Measurements from ENCODE around the gene HOXB7.
A peak's percentile ranks its signal among the peaks of the same experiment; 100 is the strongest.

The HOXB7 gene

DNA sequence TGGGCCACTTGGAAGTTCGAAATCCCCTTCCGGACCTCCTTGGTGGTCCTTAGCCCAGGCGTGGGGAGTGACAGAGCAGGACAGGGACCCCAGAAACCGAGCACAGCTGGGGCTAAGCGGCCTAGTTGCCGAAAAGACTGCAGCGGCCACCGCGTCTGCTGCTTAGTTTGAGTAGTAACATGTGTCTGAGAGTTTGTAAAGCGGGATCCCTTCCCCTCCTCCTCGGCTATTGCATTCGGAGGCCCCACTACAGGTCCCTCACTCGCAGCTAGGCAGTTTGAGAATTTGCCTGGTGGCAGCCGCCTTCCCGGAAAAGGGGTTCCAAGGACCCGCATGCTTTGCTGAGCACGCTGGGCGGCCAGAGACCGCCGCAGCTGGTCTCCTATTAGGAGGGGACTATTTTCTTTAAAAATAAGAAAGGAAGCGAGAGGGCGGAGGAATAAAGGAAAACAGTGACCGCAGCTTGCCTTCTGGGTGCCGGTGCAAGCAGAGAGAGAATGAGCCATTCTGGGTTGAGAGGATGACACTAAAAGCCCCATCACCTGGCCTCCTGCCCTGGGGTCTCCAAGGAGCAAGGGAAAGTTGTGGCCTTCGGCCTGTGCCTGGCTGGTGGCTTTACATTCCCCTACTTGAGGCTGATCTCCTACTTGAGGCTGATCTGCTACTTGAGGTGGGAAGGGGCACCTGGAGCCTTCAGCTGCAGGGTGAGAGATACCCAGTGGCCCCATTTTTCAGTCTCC is 16.1 kb downstream of the HOXB7 start:
- DNase-seq (ENCODE audit: low read depth in 3 of 3): no peak

DNA sequence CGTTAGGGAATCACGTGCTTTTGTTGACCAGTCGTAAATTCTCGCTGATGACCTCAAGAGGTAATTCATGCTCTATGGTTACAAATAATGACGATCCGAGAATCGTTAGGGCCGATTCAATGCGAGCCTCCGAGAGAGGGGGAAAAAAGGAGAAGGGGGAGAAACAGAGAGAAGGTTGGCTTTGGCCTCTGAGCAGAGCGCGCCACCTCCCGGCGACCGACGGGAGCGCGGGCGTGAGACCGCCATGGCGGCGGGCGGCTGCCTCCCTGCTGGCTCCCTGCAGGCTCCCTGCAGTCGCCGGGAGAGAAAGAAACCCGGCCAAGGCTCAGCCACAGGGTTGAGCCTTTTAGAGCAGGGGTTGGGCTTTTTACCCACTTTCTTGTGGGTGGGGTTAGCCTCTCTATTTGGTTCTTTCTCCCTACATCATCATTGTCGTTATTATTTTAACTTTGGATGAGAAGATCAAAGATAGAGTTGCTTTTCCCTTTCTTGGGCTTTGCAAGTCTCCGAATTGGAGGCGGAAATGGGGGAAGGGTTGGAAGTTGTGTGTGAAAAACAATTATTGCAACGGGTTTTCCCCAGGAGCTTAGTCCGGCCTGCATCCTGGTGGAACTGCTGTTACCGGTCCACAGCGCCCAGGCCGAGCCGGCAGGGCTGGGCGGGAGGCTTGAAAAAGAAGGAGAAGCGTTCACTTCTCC is 16.8 kb downstream of the HOXB7 start:
- peak; percentile 67 to 73 (median 71) for DNase-seq (ENCODE audit: low read depth in 3 of 3)

DNA sequence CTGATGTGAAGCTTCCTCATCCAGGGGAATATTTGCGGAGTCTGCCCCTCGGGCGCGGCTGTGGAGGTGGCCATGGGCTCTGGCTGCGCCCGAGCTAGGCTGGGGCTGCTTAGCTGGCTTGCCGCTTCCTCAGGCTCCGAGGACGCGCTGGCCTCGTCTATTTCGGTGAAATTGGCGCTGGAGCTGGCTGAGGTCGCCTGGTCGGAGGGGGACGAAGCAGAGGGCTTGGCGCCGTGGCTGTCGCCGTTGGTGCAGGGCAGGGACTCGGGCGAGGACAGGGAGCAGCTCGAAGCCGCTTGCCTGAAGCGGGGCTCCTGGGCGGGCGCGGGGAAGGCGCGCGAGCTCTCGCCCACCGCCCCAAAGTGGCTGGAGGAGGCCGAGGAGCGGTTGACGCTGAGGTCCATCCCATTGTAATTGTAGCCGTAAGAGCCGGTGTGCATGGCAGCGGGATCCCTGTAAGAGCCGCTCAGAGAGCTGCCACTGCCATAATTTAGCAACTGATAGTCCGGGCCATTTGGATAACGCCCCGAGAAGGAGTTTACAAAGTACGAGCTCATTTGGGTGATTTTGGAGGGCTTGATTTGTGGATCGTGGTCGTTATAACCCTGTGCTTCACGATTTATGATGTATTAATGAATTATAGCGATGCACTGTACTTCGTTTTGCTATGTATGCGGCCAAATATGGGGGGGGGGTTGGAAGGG is 17.5 kb downstream of the HOXB7 start, which contains the start of gene HOXB5:
TSS of gene HOXB5 (minus strand) at position 654 of the 704 bp plus-strand sequence. CDS start at position 557, 97 bp downstream.
- no peak for DNase-seq (ENCODE audit: low read depth in 3 of 3)

DNA sequence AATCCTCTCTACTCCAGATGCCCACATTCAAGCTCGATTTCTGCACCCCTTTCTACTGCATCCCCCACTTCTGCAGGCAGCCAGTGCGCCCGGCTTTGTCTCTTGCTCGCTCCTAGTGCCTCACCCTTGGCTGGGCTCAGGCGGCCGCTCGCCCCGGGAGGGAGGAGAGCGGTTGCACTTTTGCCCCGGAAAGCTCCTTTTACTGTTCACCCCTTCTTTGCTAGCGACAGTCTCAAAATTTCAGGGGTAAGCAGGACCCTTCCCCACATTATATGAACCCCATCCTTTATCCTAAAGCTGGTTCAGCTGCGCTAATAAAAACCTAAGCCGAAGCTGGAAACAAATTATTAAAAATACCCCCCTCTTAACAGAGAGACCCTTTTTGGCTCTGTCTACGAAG is 18.2 kb downstream of the HOXB7 start:
- DNase-seq (ENCODE audit: low read depth in 3 of 3): no peak

DNA sequence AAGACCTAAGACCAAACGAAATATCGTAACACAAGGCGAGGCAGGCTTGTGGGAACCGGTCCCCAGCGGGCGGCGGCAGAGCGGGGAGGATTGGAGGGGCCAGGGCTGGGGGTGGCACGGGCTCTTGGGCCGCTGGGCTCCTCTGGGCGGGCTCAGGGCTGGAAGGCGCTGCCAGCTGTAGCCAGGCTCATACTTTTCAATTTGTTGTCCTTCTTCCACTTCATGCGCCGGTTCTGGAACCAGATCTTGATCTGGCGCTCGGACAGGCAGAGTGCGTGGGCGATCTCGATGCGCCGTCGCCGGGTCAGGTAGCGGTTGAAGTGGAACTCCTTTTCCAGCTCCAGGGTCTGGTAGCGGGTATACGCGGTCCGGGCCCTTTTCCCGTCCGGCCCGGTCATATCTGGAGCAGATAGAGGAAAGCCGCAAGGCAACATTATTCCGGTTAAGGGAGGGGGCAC is 18.7 kb downstream of the HOXB7 start:
- DNase-seq (ENCODE audit: low read depth in 3 of 3): no peak

DNA sequence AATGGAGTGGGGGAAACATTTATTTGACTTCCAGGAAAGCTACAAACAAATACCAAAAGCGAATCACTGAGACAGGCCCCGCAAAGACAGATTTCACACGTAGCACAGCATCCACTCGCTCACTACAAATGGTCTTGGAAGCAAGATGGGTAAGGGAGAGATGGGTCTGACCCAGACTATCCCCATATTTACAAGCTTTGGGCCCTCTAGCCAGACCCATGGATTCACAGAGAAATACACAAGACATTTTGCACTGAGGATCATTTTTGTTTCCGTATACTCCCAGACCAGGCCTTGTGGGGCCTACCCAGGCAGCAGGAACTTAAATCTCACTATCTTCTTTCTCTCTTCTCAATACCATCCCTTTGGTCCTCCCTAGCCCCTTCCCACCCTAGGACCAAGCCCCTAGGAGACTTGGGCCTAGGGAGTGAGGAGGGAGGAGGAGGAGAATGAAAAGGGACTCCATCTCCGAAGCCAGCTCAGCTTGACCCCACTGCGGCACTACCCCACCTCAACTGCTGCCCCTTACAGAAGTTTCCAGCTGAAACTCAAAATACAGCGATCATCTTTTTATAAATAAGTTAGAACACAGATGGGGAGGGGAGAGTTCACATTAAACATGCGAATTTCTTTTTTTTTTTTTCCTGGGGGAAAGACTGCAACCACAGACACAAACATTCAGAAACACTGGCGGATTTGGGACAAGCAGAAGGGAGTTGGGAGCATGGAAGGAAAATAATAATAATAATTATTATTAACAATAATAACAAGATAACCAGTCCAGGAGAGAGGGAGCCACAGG is 19.4 kb downstream of the HOXB7 start:
- DNase-seq (ENCODE audit: low read depth in 3 of 3): no peak

DNA sequence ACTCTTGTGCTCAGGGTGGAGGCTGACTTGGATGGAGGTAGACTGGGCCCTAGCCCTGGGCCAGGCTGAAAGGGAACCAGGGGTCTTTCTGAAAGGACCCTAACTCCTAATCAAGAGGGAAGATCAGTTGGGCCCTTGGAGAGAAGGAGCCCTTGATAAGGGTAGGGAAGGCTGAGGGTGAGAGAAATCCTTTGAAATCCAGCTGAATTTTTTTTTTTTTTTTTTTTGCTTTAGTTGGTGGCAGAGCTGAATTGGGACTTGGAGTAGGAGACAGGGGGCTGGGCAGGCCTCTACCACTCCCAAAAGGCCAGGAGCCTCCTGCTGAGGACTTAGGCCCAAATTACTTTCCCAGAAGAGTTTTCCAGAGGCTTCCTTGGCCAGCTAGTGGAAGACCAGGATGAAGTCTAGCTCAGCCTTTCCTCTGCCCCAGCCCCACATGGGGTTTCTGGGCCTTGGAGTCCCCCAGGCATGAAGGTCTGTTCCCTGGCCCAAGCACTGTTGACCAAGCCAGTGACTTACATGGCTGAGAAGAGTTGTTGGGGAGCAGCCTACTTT is 20.1 kb downstream of the HOXB7 start:
- no peak for DNase-seq (ENCODE audit: low read depth in 3 of 3)

DNA sequence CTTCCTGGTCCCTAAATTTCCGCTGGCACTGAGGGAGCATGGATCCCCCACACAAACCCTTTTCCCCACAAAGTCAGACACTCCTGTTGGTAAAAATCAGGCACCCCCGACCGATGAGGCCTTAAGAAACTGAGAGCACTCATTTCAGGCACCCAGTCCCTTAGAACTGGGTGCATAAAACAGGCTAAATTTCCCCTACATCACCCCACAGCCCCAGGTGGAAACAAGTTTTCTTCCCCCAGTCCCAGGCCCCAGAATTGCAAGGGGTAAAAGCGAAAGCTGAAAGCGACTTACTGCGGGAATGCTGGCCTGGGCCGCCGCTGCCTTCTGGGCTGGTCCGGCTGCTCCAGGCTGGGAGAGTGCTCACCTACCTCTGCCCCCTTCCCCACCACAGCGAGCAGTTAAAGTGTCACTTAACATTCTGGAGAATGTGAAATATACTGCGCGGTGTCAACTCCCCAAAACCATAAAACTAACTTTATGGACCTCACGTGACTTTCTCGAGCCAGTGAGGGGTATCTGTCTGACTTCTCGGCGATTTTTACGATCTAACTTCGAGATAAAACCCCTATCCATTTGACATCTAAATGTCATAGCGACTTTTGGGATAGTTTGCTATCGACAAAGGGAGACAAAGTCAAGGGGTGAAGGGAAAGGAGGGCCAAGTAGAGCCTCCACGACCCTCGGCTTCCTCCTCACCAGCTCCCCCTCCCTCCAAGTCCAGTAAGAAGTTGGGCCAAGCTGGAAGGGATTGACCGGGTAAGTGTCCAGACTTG is 20.8 kb downstream of the HOXB7 start, which contains the start of gene HOXB3:
TSS of gene HOXB3 (minus strand) at position 411 of the 776 bp plus-strand sequence. CDS start 37,767 bp downstream, outside the sequence.
- no peak for DNase-seq (ENCODE audit: low read depth in 3 of 3)

DNA sequence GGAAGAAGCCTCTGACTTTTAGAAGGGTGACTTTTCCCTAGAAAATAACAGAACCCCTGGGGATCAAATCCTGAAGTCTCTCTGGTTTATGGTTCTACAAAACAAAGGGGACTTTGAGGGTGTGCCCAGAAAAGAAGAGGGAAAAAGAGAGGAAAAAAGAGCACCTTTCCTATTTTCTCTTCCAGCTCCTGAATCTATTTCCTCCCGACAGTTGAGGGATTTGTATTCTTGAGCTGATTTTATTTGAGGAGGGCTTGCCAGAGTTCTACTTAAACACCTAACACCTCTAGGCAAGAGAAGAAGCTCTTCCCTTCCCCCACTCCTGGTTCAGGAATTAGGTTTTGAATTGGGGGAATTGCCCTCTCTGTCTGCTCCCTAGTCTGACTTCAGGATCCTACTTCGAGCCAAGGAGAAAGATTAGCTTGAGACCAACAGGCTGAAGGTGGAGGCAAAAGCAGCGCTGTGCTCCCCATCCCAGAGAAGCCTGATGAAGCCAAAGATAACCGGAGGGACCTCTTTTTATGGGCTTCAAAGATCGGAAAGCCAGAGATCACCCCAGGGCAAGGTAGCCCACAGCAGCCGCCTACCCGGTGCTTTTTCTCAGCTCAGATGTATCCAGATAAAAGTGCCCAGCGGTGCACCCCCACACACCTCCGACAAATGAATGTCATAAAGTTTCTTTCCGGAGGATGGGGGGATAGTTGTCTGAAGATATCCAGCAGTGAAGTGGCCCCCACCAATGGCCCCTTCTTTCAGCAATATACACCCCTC is 21.6 kb downstream of the HOXB7 start:
- no peak for DNase-seq (ENCODE audit: low read depth in 3 of 3)

DNA sequence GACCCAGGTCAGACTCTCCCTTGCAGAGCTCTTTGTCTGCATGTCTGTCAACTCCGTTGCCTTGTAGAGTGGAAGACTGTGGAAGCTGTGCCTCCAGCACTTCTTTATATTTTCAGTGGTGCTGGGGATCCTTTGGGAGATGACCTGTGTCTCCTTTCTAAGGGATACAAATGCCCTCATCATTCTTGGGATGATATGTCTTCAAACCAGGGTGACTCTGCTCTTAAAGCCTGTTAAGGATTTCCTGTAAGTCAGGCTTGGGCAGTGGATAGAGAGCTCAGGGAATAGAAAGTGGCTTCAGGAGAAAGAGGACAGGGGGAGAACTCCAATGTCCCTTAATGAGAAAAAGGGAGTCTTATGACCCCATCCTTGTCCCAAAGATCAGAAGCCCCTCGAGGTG is 22.3 kb downstream of the HOXB7 start:
- no peak for DNase-seq (ENCODE audit: low read depth in 3 of 3)

DNA sequence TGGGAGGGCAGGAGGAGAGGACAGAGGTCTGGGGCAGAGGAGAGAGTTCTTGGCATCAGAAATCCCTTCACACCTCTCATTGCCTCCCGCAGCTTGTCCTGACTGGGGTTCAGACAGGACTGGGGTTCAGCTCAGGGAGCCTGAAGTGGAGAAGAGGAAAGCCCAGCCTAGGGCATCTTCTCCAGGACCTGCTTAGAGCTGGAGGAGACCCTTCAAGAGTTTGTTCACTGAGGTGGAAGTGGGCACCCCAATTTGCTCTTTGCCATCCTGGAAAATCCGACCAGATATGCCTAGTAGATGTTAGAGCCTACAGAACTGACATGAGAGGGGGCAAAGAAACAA is 22.8 kb downstream of the HOXB7 start:
- no peak for DNase-seq (ENCODE audit: low read depth in 3 of 3)

DNA sequence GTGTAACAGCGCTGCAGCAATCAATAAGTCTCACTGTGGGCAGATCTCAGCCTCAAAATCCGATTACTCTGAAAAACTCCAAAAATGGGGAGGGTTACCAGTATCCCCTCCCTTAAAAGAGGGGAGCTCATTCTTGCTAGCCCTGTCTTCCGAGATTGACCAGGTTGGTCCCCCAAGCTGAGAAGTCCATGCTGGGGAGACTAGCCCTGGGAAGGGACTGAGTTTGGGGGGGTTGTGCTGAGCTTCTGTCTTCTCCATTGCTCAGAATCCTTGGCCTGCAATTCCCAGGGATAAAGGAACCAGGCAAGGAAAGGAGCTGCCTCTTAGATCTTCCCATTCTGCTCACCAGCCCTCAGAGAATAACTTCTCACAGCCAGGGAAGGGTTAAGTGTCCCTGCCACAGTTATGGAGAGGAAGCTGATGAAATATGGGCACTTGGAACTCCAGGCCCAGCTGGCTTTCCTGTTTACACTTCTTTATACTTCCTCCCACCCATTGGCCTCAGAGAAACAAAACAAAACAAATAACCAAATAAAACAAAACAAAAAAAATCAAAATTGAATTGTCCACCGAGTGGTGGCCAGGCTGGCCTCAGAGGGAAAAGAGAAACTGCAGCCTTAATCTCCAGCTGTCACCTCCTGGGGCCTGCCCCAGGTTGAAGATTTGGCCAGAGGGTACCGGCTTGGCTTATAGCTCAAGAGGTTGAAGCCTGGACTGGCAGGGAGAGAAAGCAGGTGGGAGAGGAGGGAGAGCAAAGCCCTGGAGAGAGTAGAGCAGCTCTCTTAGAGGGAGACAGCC is 23.3 kb downstream of the HOXB7 start:
- no peak for DNase-seq (ENCODE audit: low read depth in 3 of 3)

DNA sequence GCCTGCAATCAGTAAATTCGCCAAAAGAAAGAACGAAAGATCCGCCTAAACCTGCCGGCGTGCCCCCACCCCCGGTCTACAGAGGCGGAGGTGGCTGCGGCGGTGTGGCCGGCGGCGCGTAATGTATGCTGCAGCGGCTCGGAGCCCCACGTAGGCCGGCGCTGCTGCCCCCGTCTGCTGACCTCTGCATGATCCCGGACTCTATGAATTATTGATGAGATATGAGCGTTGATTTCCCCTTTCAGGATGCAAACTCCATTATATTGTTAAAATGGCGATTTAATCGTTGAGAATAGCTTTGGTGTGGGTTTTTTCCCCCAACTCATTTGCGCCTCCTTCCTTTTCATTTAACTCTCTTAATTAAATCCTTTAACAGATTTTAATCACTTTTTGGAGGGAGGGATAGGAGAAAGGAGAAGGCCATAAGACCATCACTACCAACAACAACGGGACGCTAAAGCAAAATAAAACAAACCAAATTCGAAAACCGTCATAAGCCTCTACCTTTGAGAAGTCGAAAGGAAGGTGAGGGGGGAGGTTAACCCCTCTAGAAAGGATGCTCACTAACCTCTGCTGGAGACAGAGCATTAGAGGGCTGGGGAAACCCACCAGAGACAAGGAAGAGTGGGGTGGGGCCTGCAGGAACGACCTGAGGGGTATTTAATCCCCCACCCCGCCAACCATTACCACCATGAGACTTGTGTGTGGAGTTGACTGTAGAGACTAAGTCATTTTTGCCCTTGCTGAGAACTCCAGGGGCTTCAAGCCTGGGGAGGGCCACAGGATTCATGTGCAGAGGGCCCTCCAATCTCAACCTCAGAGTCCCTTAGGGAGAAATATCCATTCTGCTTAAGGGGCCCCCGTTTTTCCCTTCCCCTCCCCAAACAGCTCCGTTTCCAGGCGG is 24.2 kb downstream of the HOXB7 start:
- DNase-seq (ENCODE audit: low read depth in 3 of 3): no peak

DNA sequence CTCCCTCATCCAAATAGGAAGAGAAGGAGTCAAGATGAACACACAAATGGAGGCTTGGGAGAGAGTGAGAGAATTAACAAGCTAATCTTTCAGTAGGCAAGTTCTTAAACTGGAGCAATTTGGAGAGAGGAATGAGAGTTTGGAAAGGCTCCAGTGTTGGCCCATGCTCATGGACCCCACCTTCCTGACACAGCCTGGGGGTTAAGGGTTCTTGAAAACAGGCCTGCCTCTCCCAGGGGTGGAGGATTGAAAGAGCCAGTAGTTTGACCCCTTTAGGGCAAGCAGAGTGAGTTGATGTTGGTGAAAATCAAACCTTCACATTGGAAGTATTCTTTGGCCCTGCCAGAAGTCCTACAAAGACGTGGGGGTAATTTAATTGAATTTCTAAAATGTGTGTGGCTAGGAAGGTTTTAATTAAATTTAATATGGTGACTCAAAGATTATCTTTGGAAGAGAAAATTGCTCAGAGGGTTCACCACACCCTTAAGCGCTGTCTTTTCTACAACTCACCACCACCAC is 26.5 kb downstream of the HOXB7 start:
- no peak for DNase-seq (ENCODE audit: low read depth in 3 of 3)

DNA sequence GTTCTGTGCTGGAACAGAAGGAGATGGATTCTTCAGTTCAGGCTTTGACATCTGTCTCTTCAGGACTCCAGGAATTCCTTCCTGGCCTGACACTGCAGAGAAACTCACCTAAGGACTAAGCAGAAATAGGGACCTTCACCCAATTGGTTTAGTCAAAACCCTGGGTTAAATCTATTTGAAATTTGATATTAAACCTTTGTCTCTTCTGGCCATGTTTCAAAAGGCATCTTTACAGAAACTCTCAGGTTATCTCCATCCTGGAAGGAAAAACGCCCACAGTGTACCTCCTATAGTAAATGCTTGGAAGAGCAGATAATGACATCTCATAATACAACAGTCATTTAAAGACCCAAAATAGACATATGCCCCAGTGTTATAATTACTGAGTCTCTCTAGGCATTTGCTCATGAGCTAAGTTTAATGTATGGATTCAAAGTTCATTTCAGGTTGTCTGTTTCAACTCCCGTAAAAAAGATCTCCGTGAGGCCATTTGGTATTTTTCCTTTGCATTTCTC is 27.1 kb downstream of the HOXB7 start:
- no peak for DNase-seq (ENCODE audit: low read depth in 3 of 3)

DNA sequence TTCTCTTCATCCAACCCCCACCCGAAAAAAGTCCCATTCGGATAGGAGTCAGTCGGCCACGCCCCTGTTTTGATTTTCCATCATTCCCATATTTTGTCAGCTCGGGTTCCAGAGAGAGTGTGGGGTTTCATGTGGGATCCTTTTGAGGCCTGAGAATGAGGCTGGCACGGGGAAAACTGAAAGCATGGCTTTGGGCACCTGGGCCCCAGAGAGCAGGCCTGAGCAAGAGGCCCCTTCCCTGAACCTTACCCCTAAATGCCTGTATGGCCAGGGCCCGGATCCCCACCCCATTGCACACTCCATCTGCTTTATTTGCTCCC is 28.1 kb downstream of the HOXB7 start:
- DNase-seq (ENCODE audit: low read depth in 3 of 3): no peak

DNA sequence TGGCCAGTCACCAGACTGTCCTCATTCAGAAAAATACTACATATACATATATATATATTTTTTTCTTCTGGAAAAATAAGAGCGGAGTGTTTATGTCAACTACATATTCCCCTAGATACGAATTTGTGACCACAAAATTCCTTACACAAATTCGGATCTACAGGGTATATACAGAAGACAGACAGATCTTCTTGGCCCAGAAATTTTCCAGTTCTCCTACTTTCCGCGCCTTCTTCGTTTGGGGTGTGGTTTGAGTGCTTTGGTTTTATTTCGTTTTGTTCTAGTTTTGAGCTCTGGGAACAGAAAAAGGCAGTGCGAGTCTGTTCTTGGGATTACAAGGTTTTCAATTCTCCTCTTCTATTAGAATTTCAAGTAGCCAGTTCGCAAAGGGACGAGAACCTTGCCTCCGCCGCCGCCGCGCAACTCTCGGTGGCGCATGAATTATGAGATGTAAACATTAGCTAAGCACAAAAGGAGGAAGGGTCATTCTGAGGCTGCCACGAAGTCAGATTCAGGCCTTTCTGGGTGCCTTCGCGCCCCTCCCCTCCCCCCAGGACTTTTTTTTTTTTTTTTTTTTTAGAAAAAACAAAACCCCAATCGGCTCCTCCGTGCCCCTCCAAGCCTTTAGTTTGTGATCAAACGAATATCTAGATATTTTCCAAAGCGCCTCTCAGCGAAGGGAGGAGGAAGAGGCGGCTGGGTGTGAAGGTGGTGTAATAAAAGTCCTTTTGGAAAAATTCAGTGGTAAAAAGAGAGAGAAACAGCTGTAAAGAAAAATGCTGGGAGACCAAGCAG is 30.9 kb downstream of the HOXB7 start:
- DNase-seq (ENCODE audit: low read depth in 3 of 3): no peak
